Left lobe of liver (tissue), 2 donors: ENCODE results near the gene ZBTB4. TPM values are rescaled to one million over a fixed set of nuclear protein-coding genes. Genes with fewer than 3 reads are reported as not detected.
A peak's percentile ranks its signal among the peaks of the same experiment; 100 is the strongest.
"Not testable (repeated sequence)": the region's sequence is repeated elsewhere in the genome, so short reads cannot be mapped to it uniquely, and the experiment has no call there.

Experiments used
- ATAC-seq: fragments of 200-7000 bp; cut with Tn5 transposase; one replicate; pipeline ENCODE4 v1.9.1; 2020; ENCODE audit warnings: mild to moderate bottlenecking, moderate library complexity
- DNase-seq: peaks from one replicate; pipeline ENCODE4 v3.0.0-alpha.2; 2020; ENCODE audit warnings: low spot score
- total RNA-seq: library from RNA; stranded (reverse); gene quantifications from one replicate; pipeline ENCODE4 v1.2.1, GENCODE V29; 2021
- donor health status: DM: no; HTN: no; CAD: no; lungs with moderate emphysema.
- donor health status: DM: no; HTN: yes; CAD: no.

The ZBTB4 gene
- total RNA-seq, 1 donor from 2014 or later: 7.9 TPM

GRCh38 chr17:7470457-7470973 is 8.9 kb downstream of the ZBTB4 start:
- DNase-seq: not testable (repeated sequence)
- peak; percentile 54 for ATAC-seq

GRCh38 chr17:7469843-7470242 is 9.6 kb downstream of the ZBTB4 start:
- not testable (repeated sequence) for ATAC-seq, DNase-seq

DNA sequence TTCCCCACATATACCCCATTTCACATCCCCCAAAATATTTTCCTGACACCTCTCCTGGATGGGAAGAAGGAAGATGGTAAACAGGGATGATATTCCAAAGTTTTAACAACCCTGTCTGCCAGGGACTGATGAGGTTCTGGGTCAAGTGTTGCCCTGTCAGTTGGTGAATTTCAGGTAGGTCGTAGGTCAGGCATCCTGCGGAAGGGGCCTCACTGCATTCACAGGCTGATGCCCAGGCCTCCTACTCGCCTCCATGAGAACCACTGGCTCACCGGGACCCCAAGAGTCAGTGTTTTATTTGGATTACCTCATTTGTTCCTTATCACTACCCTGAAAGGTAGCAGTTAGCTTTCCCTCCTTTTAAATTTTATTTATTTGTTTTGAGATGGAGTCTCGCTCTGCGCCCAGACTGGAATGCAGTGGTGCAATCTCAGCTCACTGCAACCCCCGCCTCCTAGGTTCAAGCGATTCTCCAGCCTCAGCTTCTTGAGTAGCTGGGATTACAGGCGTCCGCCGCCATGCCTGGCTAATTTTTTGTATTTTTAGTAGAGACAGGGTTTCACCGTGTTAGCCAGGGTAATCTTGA is 10.5 kb downstream of the ZBTB4 start:
- DNase-seq (no peak), ATAC-seq (no peak)

DNA sequence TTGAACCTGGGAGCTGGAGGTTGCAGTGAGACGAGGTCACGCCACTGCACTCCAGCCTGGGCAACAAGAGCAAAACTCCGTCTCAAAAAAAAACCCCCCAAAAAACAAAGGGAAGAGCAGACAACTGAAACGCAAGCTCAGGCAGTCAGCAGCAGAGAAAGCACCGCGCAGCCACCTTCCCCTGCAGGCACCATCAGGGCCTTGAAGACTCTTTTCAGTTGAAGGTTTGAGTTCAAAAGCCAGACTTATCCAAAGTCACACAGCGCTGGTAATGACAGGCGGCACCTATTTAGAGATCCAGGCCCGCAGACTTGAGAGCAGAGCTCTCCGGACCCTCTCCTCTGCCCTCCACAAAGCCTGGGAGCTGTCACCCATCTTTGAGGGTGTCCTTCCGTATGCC is 11.1 kb downstream of the ZBTB4 start:
- ATAC-seq: no peak
- no peak for DNase-seq

- DNase-seq: no peak
- no peak for ATAC-seq
Observed at GRCh38 chr17:7467498-7467897, 11.9 kb downstream of the ZBTB4 start.

GRCh38 chr17:7466639-7467341 is 12.6 kb downstream of the ZBTB4 start:
- peak; percentile 49 for ATAC-seq
- DNase-seq: peak; percentile 78

GRCh38 chr17:7466318-7466638 is 13.2 kb downstream of the ZBTB4 start:
- no peak for ATAC-seq
- no peak for DNase-seq

GRCh38 chr17:7465597-7466275 is 13.7 kb downstream of the ZBTB4 start:
- ATAC-seq (no peak), DNase-seq (no peak)

DNA sequence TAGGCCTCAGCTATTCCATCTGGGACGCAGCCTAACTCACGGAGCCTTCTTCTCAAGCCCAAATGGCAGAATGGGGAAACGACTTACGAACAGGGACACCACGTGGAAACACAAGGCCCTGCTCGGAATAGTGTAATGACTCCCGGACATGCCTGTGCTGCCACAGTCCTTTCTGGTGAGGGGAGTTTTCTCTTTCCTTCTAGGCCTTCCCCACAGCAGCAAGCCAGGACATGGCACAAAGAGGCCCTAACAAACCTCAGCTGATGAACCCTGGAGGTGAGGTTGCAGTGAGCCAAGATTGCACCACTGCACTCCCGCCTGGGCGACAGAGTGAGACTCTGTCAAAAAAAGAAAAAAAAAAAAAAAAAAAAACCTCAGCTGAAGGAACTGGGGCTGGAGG is 15.3 kb downstream of the ZBTB4 start:
- ATAC-seq (no peak), DNase-seq (no peak)

DNA sequence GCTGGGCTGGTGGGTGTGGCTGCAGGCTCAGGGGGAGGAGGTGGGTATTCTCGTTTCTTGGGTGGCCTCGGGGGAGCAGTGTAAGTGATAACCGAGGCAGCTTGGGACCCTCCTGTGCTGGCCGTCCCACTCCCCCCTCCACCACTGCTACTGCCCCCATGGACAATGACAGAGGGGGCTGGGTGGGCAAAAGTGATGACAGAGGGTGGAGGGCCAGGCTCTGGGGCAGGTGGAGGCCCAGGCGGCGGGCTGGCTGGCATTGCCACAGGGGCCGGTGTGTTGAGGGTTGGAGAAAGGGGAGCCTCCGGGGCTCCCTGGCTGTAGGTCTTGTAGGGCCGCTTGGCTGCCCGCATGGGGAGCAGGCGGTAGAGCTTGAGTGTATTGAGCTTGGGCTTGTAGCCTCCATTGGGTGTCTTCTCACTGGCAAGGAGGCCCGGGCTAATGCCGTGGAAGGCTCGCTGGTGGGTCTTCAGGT is 16.0 kb downstream of the ZBTB4 start:
- ATAC-seq (no peak), DNase-seq (no peak)

DNA sequence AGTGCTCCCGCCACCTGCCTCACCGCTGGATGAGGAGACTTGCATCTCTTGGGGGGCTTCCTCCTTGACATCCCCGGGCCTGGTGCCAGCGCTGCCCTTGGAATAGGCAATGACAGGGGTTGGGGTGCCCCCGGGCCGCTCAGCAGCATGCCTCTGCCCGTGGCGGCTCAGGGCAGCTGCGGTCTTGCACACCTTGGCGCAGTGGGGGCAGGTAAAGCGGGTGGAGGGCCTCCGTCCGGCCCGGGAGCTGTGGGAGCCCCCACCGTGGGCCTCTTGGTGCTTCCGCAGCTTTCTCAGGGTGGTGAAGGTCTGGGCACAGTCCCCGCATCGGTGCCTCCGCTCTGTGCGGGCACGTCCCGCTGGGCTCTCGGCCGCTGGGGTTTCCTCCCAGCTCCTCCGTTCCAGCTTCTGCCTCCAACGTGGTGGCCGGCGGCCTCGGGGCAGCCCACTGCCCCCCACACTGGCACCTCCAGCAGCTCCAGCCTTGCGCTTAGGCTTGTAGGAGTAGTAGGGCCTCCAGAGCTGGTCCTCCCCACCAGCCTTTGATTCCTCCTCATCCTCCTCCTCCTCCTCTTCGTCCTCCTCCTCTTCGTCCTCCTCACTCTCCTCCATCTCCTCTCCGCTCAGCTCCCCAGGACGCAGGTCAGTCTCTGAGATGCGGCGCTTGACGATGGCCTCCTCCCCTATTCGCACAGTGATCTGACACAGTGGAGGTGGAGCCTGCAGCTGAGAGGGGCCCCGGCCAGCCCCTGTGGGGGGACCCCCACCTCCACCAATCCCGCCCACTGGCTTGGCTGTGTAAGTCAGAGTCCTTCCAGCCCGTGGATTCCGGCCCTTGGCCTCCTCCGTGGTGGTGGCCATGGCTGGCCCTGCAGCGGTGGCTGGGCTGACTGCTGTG is 16.7 kb downstream of the ZBTB4 start:
- DNase-seq (no peak), ATAC-seq (no peak)

DNA sequence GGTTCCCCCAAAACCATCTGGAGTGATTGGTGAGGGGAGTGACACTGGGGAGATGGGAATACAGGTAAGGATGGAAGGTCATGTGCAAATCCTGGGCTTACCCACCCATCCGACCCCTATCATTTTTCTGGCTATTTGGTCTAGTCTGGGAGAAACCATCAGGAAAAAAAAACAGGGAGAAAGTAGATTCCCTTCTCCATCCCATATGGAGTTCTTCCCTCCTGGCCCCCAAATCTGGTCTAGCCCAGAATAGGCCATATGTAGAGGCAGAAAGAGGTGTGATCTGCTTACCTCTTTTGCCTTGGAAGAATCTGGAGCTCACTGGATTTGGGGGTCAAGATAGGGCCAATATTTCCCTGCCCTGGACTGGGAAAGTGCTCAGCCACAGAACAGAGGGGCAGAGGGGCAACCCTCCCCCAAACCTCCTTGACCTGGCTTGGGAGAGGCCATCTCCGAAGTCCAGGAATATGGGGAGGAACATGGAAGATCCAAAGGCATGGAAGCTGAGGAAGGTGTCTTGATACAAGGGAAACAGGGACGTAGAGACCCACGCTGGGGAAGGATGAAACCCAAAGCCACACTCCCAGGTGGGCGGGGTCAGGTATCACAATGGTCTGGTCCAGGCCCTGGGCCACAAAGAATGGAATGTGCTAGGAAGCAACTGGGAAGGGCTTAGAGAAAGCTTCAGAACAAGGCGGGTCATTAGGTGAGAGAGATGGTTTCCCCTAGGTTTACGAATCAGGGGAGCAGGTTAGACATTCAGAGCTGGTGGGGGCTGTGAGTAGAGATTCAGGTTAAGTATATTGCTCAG is 18.4 kb downstream of the ZBTB4 start:
- no peak for ATAC-seq
- no peak for DNase-seq

GRCh38 chr17:7459961-7460545 is 19.4 kb downstream of the ZBTB4 start:
- DNase-seq (no peak), ATAC-seq (no peak)

DNA sequence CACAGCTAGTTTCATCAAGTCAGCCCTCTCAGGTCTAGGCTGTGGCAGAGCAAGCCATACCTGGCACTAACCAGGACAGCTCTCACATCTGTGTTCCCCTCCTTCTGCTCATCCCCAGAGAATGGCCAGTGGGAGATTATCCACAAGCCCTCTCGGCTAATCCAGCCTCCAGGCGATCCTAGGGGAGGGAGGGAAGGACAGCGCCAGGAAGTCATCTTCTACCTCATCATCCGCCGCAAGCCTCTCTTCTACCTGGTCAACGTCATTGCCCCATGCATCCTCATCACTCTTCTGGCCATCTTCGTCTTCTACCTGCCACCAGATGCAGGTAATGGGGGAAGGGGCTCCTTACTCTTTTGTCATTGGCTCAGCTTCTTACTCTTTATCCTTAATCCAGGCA is 31.0 kb downstream of the ZBTB4 start:
- DNase-seq (no peak), ATAC-seq (no peak)

GRCh38 chr17:7445619-7445968 is 33.8 kb downstream of the ZBTB4 start:
- ATAC-seq (peak; percentile 87), DNase-seq (peak; percentile 89)

- peak; percentile 95 for DNase-seq
- peak; percentile 93 for ATAC-seq
Observed at GRCh38 chr17:7444682-7445618, 34.5 kb downstream of the ZBTB4 start, which contains the start of gene CHRNB1. TSS of gene CHRNB1 (plus strand) at chr17:7445061. CDS start at chr17:7445128, 67 bp downstream.

DNA sequence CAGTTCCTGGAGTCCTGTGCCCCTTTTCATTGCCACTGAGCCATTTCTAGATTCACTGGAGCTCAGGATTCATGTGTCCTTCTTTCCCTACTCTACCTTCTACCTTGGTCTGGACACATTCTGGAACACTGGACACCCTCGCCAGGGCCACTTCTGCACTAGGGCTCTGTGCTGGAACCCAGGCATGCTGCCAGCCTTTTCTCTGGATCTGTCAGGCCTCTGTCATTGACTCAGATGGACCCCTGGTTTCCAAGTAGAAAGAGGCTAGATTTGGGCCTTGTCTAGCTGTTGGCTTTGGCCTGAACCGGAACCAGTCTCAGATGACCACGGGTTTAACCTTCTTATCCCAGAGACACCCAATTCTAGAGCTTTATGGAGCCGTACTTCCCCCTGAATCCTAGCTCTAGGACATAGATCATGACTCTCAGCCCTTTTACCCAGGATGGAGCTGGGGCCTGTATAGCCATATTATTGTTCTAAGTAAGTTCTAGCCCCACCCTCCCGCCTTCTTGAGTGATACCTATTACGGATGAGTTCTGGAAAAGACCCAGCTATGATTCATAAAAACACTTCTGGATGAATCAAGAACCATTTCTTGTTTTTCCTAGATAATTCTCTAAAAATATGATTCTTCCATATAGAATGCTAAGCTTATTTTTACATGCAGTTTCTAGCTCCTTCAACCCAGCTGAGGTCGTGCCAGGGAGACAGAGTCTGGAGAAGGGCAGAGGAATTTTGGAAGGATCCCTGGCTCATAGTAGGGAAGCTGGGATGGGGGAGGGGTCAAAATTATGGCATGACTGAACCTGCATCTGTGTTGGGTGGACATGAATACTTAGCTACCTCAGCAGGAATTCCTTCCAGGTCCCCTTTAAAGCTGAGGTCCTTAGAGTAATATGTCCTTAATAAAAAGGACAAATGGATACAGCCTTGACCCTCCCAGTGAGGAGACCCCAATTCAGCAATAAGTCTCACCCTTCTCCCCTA is 35.6 kb downstream of the ZBTB4 start:
- no peak for ATAC-seq
- DNase-seq: no peak
